ENCODE results near the gene CD68. TPM values are rescaled to one million over a fixed set of nuclear protein-coding genes. Genes with fewer than 3 reads are reported as not detected.
A peak's percentile ranks its signal among the peaks of the same experiment; 100 is the strongest.
"Not testable (repeated sequence)": the region's sequence is repeated elsewhere in the genome, so short reads cannot be mapped to it uniquely, and the experiment has no call there.

CD68 gene
- total RNA-seq, 1 experiment from 2014 or later: 6.6 TPM

DNA sequence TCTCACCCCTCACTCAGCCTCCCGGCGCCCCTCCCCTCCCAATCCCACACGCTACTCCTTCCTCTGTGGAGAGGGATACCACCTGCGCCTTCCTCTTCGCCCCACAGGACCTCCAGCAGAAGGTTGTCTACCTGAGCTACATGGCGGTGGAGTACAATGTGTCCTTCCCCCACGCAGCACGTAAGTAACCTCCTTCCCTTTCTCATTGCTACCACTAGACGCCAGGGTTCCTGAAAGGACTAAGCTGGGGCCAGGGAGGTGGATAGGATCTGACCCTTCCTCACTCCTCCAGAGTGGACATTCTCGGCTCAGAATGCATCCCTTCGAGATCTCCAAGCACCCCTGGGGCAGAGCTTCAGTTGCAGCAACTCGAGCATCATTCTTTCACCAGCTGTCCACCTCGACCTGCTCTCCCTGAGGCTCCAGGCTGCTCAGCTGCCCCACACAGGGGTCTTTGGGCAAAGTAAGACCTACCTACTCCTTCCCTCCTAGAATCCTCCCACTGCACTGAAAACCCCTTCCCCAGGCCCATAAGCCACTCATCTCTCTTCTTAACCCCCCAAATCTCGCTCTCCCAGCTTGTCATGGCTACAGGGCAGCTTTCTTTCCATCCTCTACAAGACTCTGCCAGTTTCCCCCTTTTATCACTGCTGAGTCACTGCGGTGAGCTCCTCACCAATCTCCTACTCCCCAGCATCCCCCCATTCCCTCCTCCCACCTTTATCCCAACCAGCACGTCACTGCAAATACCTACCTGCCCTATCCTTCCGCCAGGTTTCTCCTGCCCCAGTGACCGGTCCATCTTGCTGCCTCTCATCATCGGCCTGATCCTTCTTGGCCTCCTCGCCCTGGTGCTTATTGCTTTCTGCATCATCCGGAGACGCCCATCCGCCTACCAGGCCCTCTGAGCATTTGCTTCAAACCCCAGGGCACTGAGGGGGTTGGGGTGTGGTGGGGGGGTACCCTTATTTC, 1.5 kb downstream of the CD68 start:
- DNase-seq (ENCODE audit: low spot score): no peak

DNA sequence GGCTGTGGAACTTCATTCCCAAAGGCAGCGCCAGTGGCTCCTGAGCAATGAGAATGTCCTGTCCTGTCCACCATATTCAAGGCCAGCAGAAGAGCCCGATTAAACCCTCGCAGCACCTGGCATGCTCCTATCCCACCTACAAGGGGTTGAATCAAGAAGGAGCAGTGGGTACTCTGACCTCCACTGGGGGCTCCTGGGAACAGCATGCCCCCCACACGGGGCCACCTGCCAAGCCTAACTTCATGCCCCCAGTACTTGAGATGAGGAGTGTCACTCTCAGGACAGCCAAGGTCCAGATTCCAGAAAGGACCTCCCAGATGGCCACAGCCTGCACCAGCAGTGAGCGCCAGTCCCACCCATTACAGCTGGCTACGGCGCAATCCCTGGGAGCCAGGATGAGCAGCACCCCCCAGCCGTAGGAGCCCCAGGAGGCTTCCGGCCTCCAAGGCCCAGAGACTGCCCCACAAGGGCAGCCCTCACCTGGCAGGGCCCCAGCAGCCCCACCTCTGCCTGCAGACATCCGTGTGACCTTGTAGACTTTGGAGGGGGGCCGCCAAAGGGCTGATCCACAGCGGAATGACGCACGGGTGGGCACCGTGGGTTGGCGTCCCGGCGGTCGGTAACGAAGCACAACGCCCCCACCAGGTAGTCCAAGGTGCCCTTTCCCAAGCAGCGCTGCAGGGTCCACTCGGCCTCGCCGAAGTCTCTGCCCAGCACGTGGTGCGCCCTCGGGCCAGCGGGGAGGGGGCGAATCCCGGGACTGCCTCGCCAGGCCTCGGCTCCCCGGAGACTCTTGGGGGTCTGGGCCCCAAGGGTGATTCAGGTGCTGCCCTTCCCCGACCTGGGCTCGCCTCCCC, 3.2 kb downstream of the CD68 start:
- DNase-seq (ENCODE audit: low spot score): no peak

DNA sequence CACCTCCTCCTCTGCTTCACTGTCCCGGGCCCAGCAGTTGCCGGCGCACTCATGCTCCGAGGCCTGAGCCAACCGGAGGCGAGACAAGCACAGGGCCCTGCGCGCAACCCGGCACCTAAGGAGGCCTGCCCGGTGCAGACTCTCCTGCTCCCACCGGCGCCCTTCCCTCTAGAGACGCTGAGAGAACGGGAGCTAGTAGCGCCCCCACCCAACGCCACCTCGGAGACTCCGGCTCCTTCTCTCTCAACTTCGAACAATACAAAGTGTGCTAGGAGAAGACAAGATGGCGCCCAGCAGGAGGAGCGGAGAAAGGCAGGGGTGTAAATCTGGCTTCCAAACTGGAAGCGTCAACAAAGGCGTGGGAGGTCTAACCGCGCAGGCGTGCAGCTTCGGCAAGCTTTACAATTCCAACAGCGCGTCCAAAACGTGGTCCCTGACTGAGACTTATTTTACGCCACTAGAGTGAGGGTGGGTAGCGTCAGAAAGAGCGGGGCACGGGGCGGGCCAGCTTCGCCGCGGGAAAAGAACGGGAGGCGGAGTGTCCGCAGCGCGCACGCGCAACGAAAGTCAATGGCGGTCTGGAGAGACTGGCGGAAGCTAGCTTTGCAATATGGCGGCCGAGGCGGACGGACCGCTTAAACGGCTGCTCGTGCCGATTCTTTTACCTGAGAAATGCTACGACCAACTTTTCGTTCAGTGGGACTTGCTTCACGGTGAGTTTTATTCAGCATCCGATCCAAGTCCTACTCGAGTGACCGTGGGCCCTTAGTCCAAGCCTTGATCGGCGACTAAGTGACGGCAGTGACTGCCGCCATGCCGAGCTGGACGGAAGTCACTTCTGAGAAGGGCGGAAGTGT, 4.0 kb downstream of the CD68 start, which contains the start of gene MPDU1:
Gene MPDU1 (plus strand): TSS at position 600 of the 857 bp plus-strand sequence. CDS start 11 bp downstream, at position 611.
- peak; percentile 87 for DNase-seq (ENCODE audit: low spot score)

DNA sequence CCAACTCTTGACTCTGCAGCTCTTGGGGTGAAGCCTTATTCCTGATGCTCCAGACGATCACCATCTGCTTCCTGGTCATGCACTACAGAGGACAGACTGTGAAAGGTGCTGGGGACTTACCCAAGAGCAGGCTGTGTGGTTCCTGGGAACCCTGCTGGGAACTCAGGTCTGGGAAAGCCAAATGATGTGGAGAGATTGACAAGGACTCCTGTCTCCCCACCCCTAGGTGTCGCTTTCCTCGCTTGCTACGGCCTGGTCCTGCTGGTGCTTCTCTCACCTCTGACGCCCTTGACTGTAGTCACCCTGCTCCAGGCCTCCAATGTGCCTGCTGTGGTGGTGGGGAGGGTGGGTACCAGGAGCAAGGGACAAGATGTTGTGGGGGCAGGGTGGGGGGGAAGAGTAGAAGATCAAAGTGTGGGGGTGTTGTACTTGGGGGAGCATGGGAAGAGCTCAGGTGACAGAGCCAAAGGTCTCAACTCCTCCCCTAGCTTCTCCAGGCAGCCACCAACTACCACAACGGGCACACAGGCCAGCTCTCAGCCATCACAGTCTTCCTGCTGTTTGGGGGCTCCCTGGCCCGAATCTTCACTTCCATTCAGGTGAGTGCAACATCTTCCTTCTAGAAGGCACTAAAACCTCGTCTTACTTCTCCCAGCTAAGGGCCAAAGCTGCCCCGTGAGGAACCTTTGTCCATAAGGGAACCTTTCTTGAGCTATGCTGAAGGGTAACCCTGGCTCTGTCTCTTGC, 7.4 kb downstream of the CD68 start:
- peak; percentile 69 for DNase-seq (ENCODE audit: low spot score)

DNA sequence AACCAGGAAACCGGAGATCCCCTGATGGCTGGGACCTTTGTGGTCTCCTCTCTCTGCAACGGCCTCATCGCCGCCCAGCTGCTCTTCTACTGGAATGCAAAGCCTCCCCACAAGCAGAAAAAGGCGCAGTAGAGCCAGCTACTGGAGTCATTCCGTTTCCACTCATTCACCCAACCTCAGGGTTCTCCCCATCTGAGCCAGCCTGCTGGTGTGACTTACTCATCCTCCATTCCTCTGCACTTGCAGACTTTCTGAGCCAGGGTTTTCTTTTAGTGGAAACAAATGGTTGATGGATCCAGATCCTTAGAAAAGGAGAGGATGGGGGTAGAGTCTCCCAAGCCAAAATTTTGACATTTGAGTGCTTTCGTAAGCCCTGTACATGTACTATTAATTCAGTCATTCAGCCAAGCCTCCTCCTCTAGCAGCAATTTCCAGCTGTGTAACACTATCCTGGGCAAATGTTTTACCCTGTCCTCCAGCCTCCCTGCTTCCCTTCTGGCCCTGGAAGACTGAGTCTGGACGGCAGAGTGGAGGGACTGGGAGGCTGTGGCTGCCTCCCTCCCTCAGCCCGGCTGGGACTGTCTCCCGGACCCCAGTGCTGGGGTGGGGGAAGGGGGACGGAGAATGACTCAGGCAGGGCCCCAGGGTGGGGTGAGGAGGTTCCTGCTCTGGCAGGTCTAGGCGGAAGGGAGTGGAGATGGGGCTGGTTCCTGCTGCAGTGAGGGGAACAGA, 8.1 kb downstream of the CD68 start:
- DNase-seq (ENCODE audit: low spot score): no peak

DNA sequence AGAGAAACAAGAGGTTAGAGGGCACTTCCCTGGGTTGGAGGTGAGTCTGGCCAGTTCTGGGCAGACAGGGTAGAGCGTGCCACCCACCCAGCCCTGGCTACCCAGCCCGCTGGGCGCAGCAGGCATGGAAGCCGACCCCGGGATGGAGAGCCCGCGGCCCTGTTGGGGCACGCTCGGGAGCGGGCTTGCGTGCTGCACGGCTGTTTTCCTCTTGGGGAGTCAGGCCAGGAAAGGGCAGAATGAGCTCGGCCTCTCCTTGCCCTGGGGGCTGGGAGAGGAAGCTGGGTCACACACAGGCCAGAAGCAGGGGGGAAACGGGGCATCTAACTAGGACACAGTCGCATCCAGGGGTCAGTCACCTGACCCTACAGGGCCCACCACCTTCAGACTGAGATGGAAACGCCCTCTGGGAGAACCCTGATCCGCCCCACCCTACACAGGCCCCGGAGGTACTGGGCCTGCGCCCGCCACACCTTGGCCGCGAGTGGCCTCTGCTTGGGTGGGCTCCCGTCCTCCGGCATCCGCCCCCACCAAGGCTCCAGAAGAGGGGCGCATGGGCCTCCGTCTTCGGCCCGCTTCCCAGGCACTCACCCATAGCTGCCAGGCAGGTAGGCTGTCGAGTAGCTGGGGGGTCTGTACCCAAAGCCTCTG, 9.2 kb downstream of the CD68 start:
- DNase-seq (ENCODE audit: low spot score): no peak

DNA sequence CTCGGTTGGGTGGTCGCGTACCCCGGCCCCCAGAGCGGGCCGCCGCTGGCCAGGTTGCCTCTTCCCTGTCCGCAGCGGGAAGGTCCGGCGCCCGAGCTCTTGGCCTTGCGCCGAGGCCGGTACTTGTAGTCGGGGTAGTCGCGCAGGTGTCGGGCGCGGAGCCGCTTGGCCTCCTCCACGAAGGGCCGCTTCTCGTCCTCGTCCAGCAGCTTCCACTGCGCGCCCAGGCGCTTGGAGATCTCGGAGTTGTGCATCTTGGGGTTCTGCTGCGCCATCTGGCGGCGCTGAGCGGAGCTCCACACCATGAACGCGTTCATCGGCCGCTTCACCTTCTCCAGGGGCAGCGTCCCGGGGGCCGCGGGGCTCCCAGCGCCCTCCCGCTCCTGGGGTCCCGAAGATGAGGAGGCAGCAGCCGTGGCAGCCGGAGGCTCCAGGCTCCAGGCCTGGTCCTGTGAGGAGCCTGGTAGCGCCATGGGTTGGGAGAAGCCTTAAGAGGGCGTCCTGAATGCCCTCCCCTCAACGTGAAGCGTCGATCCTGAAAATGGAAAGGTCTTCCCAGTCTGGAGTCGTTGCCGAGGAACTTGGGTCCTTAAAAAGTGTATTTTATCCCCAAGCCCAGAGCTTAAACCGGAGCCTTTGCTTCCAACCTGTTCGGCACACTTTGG, 9.9 kb downstream of the CD68 start:
- DNase-seq (ENCODE audit: low spot score): no peak

DNA sequence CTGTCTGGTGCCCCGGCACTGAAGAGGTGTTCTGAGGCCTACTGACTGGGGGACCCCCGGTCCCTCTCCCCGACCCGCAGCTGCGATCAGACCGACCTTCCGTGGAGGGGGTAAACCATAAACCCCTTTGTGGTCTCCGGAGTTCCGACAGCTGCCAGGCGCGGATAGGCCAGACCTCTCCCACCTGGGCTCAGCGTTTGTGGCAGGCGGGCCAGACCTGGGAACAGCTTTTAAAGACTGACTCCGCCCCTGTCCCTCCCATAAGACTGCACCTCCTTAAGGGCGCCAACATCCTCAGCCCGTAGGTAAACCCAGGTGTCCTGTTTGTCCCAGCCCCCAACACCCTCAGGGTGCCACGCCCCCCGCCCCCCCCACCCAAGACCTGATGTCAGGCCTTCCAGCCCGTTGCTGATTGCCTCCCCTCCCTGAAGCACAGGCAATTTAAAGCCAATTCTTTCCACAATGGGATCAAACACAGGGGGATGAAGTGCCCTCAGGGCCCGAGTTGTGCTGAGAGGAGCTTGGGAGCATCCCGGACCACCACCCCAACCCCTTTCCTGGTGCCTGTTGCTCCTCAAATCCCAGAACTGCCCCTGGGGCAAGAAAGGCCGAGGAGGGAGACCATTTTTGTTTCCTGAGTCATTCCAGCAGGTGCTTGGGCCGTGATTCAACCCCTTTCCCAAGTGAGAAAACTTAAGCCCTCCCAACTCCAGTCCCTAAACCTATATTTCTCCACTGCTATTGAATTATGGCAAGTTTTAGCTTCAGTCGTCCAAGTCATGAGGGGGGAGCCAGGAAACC, 10.7 kb downstream of the CD68 start, which contains the start of gene SOX15:
Gene SOX15 (minus strand): TSS at position 204 of the 801 bp plus-strand sequence. CDS start 418 bp downstream, outside the sequence.
- no peak for DNase-seq (ENCODE audit: low spot score)

DNA sequence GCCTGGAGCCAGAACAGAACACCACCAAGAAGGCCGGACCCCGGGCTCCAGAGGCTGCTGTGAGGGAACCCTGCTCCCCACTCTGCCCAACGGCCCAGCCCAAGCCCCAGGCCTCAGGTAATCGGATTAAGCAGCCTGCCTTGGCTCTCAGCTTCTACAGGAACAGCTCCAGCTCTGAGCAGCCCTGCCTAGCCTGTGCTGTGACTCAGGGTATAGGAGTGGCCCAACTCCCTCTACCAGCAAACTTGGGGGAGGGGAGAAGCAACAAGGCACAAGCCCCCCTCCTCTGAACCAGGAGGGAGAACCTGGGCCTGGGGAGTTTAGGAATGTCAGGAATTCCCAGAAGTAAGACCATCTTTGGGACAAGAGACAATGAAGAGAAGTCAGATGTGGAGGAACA, 11.3 kb downstream of the CD68 start:
- no peak for DNase-seq (ENCODE audit: low spot score)

DNA sequence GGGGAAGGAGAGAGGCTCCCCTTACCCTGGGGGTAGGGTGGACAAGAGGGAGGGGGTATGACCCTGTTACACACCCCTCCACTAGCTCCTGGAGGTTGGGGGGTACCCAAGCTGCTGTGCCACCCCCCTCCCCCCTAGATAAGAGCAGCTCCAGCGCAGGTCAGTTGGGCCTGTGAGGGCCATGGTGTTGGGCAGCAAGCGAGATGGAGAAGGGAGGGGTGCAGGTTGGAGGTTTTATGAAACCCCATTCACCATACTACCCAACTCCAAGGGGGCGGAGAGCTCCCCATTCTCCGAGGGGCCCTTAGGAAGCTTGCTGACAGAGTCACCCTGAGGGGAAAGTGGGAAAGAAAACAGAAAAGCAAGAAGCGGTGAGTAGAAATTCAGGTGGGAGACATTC, 12.2 kb downstream of the CD68 start:
- DNase-seq (ENCODE audit: low spot score): no peak

DNA sequence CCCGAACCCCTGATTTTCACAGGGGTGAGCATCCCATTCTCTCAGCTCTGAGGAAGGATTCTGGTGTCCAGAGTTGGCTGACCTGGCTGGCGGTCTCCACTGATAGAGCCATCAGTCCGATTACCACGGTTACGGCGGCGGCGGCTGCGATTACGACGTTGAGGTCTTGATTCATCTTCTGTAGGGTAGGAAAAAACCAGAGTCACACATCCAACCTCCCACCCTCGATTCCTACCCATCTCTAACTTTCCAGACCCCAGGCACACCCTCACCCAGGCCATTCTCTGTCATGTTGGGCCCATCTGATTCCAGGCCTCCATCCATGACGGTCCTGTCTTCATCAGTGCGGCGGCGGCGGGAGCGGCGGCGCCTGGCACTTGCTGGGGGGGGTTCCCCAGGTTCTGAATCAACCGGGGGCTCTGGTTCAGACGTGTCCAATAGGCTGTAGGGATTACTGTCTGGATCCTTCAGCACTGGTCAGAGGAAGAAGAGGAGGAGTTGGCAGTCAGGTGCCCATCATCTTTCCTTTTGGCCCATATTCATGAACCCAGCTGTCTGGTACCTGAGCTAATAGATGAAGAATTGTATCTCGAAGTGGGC, 13.1 kb downstream of the CD68 start:
- no peak for DNase-seq (ENCODE audit: low spot score)

DNA sequence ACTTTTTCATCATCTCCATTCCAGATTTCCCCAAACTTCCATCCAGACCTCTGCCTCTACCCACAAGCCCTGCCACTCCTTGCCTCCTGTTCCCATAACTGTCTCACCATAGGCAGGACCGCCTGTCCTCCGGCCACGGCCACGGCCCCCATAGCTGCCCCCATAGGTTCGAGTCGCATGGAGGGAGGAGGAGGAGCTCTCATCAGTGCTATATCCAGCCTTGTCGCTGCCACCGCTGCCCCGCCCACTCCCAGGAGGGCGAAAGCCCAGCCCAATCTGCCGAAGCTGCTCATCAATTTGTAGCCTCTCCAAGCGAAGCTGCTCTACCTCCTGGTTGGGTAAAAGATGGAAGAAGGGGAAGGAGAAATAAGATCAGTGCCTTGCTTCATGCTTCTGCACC, 13.9 kb downstream of the CD68 start:
- no peak for DNase-seq (ENCODE audit: low spot score)

DNA sequence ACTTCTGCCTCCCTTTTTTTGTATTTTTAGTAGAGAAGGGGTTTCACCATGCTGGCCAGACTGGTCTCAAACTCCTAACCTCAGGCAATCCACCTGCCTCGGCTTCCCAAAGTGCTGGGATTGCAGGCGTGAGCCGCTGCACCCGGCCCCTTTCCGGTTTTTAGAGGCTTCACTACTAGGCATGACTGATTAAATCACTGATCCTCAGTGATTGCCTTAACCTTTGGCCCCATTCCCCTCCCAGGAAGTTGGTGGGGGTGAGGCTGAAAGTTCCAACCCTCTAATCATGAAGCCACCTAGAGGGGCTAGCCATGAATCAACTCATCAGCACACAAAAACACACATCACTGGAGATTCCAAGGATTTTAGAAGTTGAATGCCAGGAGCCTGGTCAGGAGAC, 18.1 kb downstream of the CD68 start:
- DNase-seq (ENCODE audit: low spot score): not testable (repeated sequence)

DNA sequence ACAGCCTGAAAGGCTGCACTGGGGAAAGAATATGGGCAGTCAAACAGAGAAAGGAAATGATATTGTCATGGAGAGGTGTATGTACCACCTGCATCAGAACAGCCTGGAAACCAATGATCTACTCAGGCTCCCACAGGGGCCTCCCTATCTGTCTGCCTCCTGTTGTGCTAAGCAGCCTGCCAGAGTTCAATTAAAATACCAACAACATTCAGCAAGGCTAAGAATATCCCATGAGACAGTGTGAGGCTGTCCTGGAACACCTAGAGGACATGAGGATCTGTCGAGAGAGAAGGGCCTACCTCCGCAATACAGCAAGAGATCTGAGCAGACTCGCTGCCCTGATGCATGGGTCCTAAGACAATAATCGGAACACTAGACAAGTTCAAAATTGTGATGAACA, 26.8 kb downstream of the CD68 start:
- no peak for DNase-seq (ENCODE audit: low spot score)

DNA sequence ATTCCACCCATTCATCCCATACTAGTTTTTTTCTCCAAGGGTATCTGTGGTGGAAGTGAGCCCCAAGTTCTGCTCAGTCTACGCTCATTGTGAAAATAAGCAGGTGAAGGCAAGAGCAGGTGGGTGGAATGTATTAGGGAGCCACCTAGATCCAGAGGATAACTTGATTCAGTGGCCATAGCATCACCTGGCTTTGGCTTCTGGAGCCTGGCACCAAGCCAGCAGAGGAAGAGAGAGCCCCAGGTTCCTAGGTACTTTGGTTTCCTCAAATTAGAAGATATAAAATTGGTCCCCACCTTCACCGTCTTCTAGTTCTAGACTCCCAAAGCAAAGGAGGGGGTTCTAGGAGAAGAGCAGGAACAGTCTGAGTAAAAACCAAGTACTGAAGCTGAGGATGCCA, 31.2 kb downstream of the CD68 start:
- DNase-seq (ENCODE audit: low spot score): no peak

DNA sequence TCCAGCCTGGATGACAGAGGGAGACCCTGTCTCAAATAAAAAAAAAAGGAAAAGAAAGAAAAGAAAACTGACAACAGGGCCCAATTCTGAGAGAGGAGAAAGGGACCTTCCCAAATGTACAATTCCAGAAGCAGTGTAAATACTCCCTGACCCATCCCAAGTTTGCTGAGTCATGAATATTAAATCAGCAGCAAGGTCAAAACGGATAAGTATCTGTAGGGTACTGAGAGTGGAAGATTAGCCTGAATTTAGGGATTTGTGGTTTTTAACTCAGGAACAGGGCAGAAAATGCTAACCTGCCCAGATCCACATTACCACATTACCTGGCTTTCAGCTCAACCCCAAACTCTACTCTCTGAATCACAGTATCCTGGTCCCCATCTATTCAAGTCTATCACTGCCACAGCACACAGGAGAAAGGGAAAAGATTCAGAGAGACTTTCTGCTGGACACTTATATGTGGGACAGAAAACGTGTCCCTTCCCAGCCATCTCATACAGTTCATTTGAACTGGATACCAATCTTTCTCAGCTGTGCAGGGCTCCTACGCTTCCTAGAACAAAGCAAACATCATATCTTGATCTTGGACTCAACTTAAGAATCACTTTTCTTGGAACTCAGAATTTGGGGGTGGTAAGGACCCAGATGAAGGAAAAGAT, 32.3 kb downstream of the CD68 start:
- no peak for DNase-seq (ENCODE audit: low spot score)

DNA sequence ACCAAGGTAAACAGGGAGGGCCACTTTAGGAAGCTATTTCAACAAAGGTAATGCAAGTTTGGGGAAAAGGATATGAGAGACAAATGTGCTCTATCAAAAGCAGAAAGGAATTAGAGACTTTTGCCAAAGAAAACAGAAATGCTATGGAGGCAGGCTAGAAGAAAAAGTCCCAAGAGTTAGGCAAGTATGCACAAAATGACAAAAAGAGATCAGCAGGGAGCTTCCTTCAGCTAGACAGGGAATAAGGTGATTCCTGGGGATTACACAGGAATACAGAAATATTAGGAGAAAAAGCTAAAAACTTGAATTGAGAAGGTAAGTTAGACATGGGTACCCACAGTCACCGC, 32.8 kb downstream of the CD68 start:
- DNase-seq (ENCODE audit: low spot score): no peak

Measured in HT-29 (cell line).